Activated B cell treated with CpG ODN at 0.5 μM for 24 hours (primary cell): Measurements from ENCODE around the gene CEACAM3. TPM values are rescaled to one million over a fixed set of nuclear protein-coding genes. Genes with fewer than 3 reads are reported as not detected.

Source experiments
- ATAC-seq: fragments of 200-7000 bp; cut with Tn5 transposase; one replicate; pipeline ENCODE4 v1.10.0; 2021; ENCODE audit warnings: low read depth, mild to moderate bottlenecking, moderate library complexity
- CTCF ChIA-PET: fragments of 350-600 bp; sonication (Branson Sonifier 250); formaldehyde crosslinking; loops from one replicate; lab custom pipeline; 2021; ENCODE audit warnings: antibody characterized with exemption; lab: Charles Lee
- POLR2A ChIA-PET: fragments of 350-600 bp; sonication (Branson Sonifier 250); formaldehyde crosslinking; loops from one replicate; lab custom pipeline; 2021; ENCODE audit warnings: antibody characterized with exemption; lab: Charles Lee
- DNase-seq: peaks from one replicate; pipeline ENCODE4 v3.0.0; 2022
- H3K27ac Mint-ChIP-seq: one replicate; pipeline ENCODE4 v1.8.0; 2020; ENCODE audit warnings: mixed read lengths
- H3K27me3 Mint-ChIP-seq: one replicate; pipeline ENCODE4 v1.8.0; 2021; ENCODE audit warnings: mixed read lengths
- H3K36me3 Mint-ChIP-seq: one replicate; pipeline ENCODE4 v1.8.0; 2021; ENCODE audit warnings: low read depth, mixed read lengths
- H3K4me1 Mint-ChIP-seq: one replicate; pipeline ENCODE4 v1.8.0; 2021; ENCODE audit warnings: mixed read lengths
- H3K4me3 Mint-ChIP-seq: one replicate; pipeline ENCODE4 v1.8.0; 2020; ENCODE audit warnings: mild to moderate bottlenecking, mixed read lengths
- H3K9me3 Mint-ChIP-seq: one replicate; pipeline ENCODE4 v1.8.0; 2020; ENCODE audit warnings: mixed read lengths
- CTCF ChIP-seq: fragments of 200-600 bp; IDR thresholded peaks from one replicate; pipeline ENCODE4 v1.8.0; 2022; ENCODE audit warnings: antibody characterized with exemption, mild to moderate bottlenecking
- intact Hi-C: fragments of 100-400 bp; cut with micrococcal nuclease; formaldehyde crosslinking; loops from one replicate; pipeline ENCODE4 v1.15.1; 2024
- total RNA-seq: library from RNA; stranded (reverse); gene quantifications from 2 replicates; pipeline ENCODE4 v1.2.3, GENCODE V29; 2022

Gene CEACAM3
- total RNA-seq, 1 donor from 2014 or later = not detected

- no peak overlapping the region for H3K27ac Mint-ChIP-seq
- no peak for DNase-seq
- H3K4me3 Mint-ChIP-seq = no peak overlapping the region
- POLR2A ChIA-PET = no interaction called here
- no peaks in the 10 kb centered on the region for H3K36me3 Mint-ChIP-seq
- no peak for ATAC-seq
- CTCF ChIA-PET = interaction anchor here (1.0 kb wide), 1 partner anchor 47 kb away, joined by 3 read pairs; no protein-coding TSS in a partner anchor
- no peak for TF ChIP-seq CTCF
- H3K4me1 Mint-ChIP-seq = peaks cover 41% of the 10 kb centered on the region
- H3K9me3 Mint-ChIP-seq = no peaks in the 10 kb centered on the region
- intact Hi-C loops = no loop called here
- H3K27me3 Mint-ChIP-seq = peaks cover 2% of the 10 kb centered on the region
Measured at GRCh38 chr19:41799444-41800000, 3.1 kb downstream of the CEACAM3 start.

GRCh38 chr19:41801031-41801430 lies 4.6 kb downstream of the CEACAM3 start:
- Mint-ChIP-seq H3K27me3 (no peaks in the 10 kb centered on the region), H3K27ac (peak overlapping the region; percentile 79), H3K4me1 (peaks cover 48% of the 10 kb centered on the region), H3K4me3 (no peak overlapping the region), H3K9me3 (no peaks in the 10 kb centered on the region), H3K36me3 (no peaks in the 10 kb centered on the region)
- TF ChIP-seq CTCF = no peak
- intact Hi-C loops = no loop called here
- ATAC-seq (no peak), DNase-seq (no peak)
- POLR2A ChIA-PET = no interaction called here
- CTCF ChIA-PET = interaction anchor here (5.8 kb wide), 1 partner anchor 8 kb away, joined by 29 read pairs; no protein-coding TSS in a partner anchor

- DNase-seq (no peak), ATAC-seq (peak; percentile 71)
- POLR2A ChIA-PET = interaction anchor here (0.8 kb wide), 1 partner anchor 10 kb away, joined by 3 read pairs; no protein-coding TSS in a partner anchor
- CTCF ChIA-PET = interaction anchor here (1.1 to 5.8 kb wide), 4 partner anchors 8 to 48 kb away, joined by 5 to 29 read pairs (median 12); no protein-coding TSS in a partner anchor
- H3K4me3 Mint-ChIP-seq = peak overlapping the region; percentile 28
- intact Hi-C loops = no loop called here
- H3K27me3 Mint-ChIP-seq = no peaks in the 10 kb centered on the region
- no peaks in the 10 kb centered on the region for H3K9me3 Mint-ChIP-seq
- no peaks in the 10 kb centered on the region for H3K36me3 Mint-ChIP-seq
- peak overlapping the region; percentile 79 for H3K27ac Mint-ChIP-seq
- H3K4me1 Mint-ChIP-seq = peaks cover 48% of the 10 kb centered on the region
- TF ChIP-seq CTCF = no peak
Measured at GRCh38 chr19:41801792-41802211, 5.4 kb downstream of the CEACAM3 start.

GRCh38 chr19:41802770-41803169 lies 6.4 kb downstream of the CEACAM3 start:
- no peaks in the 10 kb centered on the region for H3K27me3 Mint-ChIP-seq
- no peak for TF ChIP-seq CTCF
- H3K4me3 Mint-ChIP-seq = no peak overlapping the region
- DNase-seq = peak; percentile 9
- peak; percentile 44 for ATAC-seq
- CTCF ChIA-PET = interaction anchor here (1.1 to 5.8 kb wide), 5 partner anchors 9 to 49 kb away, joined by 3 to 29 read pairs (median 11); no protein-coding TSS in a partner anchor
- intact Hi-C loops = no loop called here
- H3K9me3 Mint-ChIP-seq = no peaks in the 10 kb centered on the region
- no peaks in the 10 kb centered on the region for H3K36me3 Mint-ChIP-seq
- POLR2A ChIA-PET = interaction anchor here (0.6 to 0.8 kb wide), 2 partner anchors 9 to 1974 kb away, joined by 3 to 6 read pairs; no protein-coding TSS in a partner anchor
- H3K4me1 Mint-ChIP-seq = peaks cover 48% of the 10 kb centered on the region
- H3K27ac Mint-ChIP-seq = peak overlapping the region; percentile 79

GRCh38 chr19:41804336-41804735 lies 7.9 kb downstream of the CEACAM3 start:
- DNase-seq = no peak
- POLR2A ChIA-PET = interaction anchor here (0.7 to 1.0 kb wide), 2 partner anchors 10 to 21 kb away, joined by 3 to 6 read pairs; no protein-coding TSS in a partner anchor
- Mint-ChIP-seq H3K27me3 (no peaks in the 10 kb centered on the region), H3K9me3 (no peaks in the 10 kb centered on the region), H3K36me3 (no peaks in the 10 kb centered on the region), H3K4me3 (peak overlapping the region; percentile 38), H3K4me1 (peaks cover 48% of the 10 kb centered on the region), H3K27ac (peak overlapping the region; percentile 84)
- TF ChIP-seq CTCF = no peak
- intact Hi-C loops = no loop called here
- peak; percentile 26 for ATAC-seq
- CTCF ChIA-PET = interaction anchor here (0.7 to 5.8 kb wide), 4 partner anchors 9 to 51 kb away, joined by 4 to 29 read pairs (median 12); no protein-coding TSS in a partner anchor
